GM23338 (cell line): ENCODE results near the gene CTNNA1.

Experiments
- CREB1 ChIP-seq: fragments of 250-450 bp; sonication (Bioruptor Pico); IDR thresholded peaks from 2 replicates; pipeline ENCODE4 v1.5.0; 2020; ENCODE audit warnings: low read depth, mild to moderate bottlenecking, moderate library complexity
- CTCF ChIP-seq, 2 experiments: fragments of 200-600 bp in 1 of 2; sonication (generic) in 1 of 2; conservative IDR thresholded peaks; 2 replicates each; pipeline versions ENCODE4 v1.5.1 to v1.6.1; 2016 to 2017; ENCODE audit warnings: antibody characterized with exemption in 2 of 2, low read depth in 2 of 2, mild to moderate bottlenecking in 2 of 2, moderate library complexity in 1 of 2
- ETS1 ChIP-seq: IDR thresholded peaks from 2 replicates; pipeline ENCODE4 v1.6.1; 2016; ENCODE audit warnings: antibody characterized with exemption
- EZH2 ChIP-seq: fragments of 200-600 bp; sonication (generic); IDR thresholded peaks from one replicate; pipeline ENCODE4 v1.8.0; 2017; ENCODE audit warnings: antibody characterized with exemption, mild to moderate bottlenecking, low read depth; ENCODE audit not compliant: unreplicated experiment
- EZH2phosphoT487 ChIP-seq: fragments of 200-600 bp; sonication (generic); IDR thresholded peaks from one replicate; pipeline ENCODE4 v1.8.1; 2018; ENCODE audit warnings: antibody characterized with exemption; ENCODE audit not compliant: unreplicated experiment
- JUNB ChIP-seq: IDR thresholded peaks from one replicate; pipeline ENCODE4 v1.6.1; 2016; ENCODE audit warnings: antibody characterized with exemption; ENCODE audit not compliant: unreplicated experiment
- NANOG ChIP-seq: IDR thresholded peaks from 2 replicates; pipeline ENCODE4 v1.6.1; 2016; ENCODE audit warnings: antibody characterized with exemption, borderline replicate concordance
- POLR2AphosphoS5 ChIP-seq: IDR thresholded peaks from 2 replicates; pipeline ENCODE4 v1.6.1; 2016; ENCODE audit warnings: antibody characterized with exemption, low read depth
- REST ChIP-seq: IDR thresholded peaks from one replicate; pipeline ENCODE4 v1.6.1; 2018; ENCODE audit warnings: antibody characterized with exemption; ENCODE audit not compliant: unreplicated experiment
- STAT1 ChIP-seq: IDR thresholded peaks from one replicate; pipeline ENCODE4 v1.6.1; 2016; ENCODE audit warnings: antibody characterized with exemption; ENCODE audit not compliant: unreplicated experiment
- ZNF331 ChIP-seq: fragments of 250-450 bp; sonication (Bioruptor Pico); IDR thresholded peaks from 2 replicates; pipeline ENCODE4 v1.5.0; 2020; ENCODE audit warnings: low read depth, mild to moderate bottlenecking, moderate library complexity
- ZNF462 ChIP-seq: fragments of 250-450 bp; sonication (Bioruptor Pico); IDR thresholded peaks from 2 replicates; pipeline ENCODE4 v1.5.0; 2020; ENCODE audit warnings: mild to moderate bottlenecking, moderate library complexity

GRCh38 chr5:138972230-138972629 is 219.0 kb downstream of the CTNNA1 start:
- TF ChIP-seq CTCF (conservative IDR thresholded peaks at IDR 0.05; ENCODE audit: low read depth in 2 of 2) (no peak), EZH2phosphoT487 (no peak), POLR2AphosphoS5 (no peak), EZH2 (no peak), NANOG (no peak), JUNB (no peak), REST (no peak), STAT1 (no peak), CREB1 (no peak), ETS1 (no peak), ZNF462 (no peak), ZNF331 (CRISPR knock-in tag) (no peak)
